CD4-positive, alpha-beta T cell treated with Interferon gamma for 1 hour (primary cell): ENCODE measurements around the gene SUB1.

Source experiments
- DNase-seq: peaks from one replicate; pipeline ENCODE4 v3.0.0-alpha.2; 2020

Gene SUB1

GRCh38 chr5:32646061-32646969, 61.0 kb downstream of the SUB1 start:
- DNase-seq: no peak

- no peak for DNase-seq
Measured at GRCh38 chr5:32651088-32651487, 65.7 kb downstream of the SUB1 start.

GRCh38 chr5:32651638-32652037, 66.3 kb downstream of the SUB1 start:
- DNase-seq: no peak
